ENCODE results near the gene MUS81. TPM values are rescaled to one million over a fixed set of nuclear protein-coding genes. Genes with fewer than 3 reads are reported as not detected.
A peak's percentile ranks its signal among the peaks of the same experiment; 100 is the strongest.

The MUS81 gene
- total and polyA plus RNA-seq, 2 of the 13 experiments (the other 11 are each of a cell fraction or from before 2014, with no cell fraction given) = 25.6 to 30.2 TPM

- no peak for TF ChIP-seq ZHX1 (CRISPR knock-in tag; IDR thresholded peaks at IDR 0.05; ENCODE audit: low read depth)
- peak; percentile 89 for TF ChIP-seq DR1 (CRISPR knock-in tag; IDR thresholded peaks at IDR 0.05)
- peak; percentile 53; the same call in 1 of the 2 replicates for TF ChIP-seq RXRA (CRISPR knock-in tag; IDR thresholded peaks at IDR 0.05)
- TF ChIP-seq ZNF746 (CRISPR knock-in tag; IDR thresholded peaks at IDR 0.05) = 0 out of 2 replicates have a peak, but pooled peaks have one; percentile 67
- peak; percentile 100 for TF ChIP-seq KLF12 (CRISPR knock-in tag; IDR thresholded peaks at IDR 0.05; ENCODE audit: borderline replicate concordance)
- peak; percentile 53; the same call in 1 of the 2 replicates for TF ChIP-seq ZNF761 (CRISPR knock-in tag; conservative IDR thresholded peaks at IDR 0.05)
- peak; percentile 50; the same call in 1 of the 2 replicates for TF ChIP-seq THRA (CRISPR knock-in tag; IDR thresholded peaks at IDR 0.05; ENCODE audit: borderline replicate concordance)
- 0 out of 2 replicates have a peak, but pooled peaks have one; percentile 64 for TF ChIP-seq ZSCAN9 (CRISPR knock-in tag; IDR thresholded peaks at IDR 0.05; ENCODE audit: borderline replicate concordance)
- TF ChIP-seq ELF1 (CRISPR knock-in tag; IDR thresholded peaks at IDR 0.05) = peak; percentile 89
- 0 out of 2 replicates have a peak, but pooled peaks have one; percentile 14 for TF ChIP-seq ZNF850 (CRISPR knock-in tag; conservative IDR thresholded peaks at IDR 0.05)
- TF ChIP-seq MIXL1 (CRISPR knock-in tag; IDR thresholded peaks at IDR 0.05) = peak; percentile 49; the same call in 1 of the 2 replicates
- TF ChIP-seq MED1 (CRISPR knock-in tag; IDR thresholded peaks at IDR 0.05) = peak; percentile 52; the same call in 1 of the 2 replicates
- peak; percentile 23; the same call in 1 of the 2 replicates for TF ChIP-seq ZBTB7B (CRISPR knock-in tag; IDR thresholded peaks at IDR 0.05)
- peak; percentile 47 for TF ChIP-seq FOXK1 (CRISPR knock-in tag; IDR thresholded peaks at IDR 0.05; ENCODE audit: borderline replicate concordance, low read depth)
- peak; percentile 82; the same call in 1 of the 2 replicates for TF ChIP-seq ZNF891 (CRISPR knock-in tag; IDR thresholded peaks at IDR 0.05)
- peak; percentile 52; the same call in 1 of the 2 replicates for TF ChIP-seq TMF1 (CRISPR knock-in tag; IDR thresholded peaks at IDR 0.05; ENCODE audit: low read depth)
- TF ChIP-seq ZBTB39 (CRISPR knock-in tag; IDR thresholded peaks at IDR 0.05) = peak; percentile 71; the same call in 1 of the 2 replicates
- peak; percentile 67; the same call in 1 of the 2 replicates for TF ChIP-seq TOPORS (CRISPR knock-in tag; IDR thresholded peaks at IDR 0.05)
- TF ChIP-seq ZFAT (CRISPR knock-in tag; conservative IDR thresholded peaks at IDR 0.05) = no peak
- TF ChIP-seq FOSL2 (CRISPR knock-in tag; IDR thresholded peaks at IDR 0.05) = peak; percentile 14; the same call in 1 of the 2 replicates
- no peak for TF ChIP-seq LCORL (IDR thresholded peaks at IDR 0.05)
- no peak; the same call in 1 of the 2 replicates for TF ChIP-seq LCORL (CRISPR knock-in tag; IDR thresholded peaks at IDR 0.05)
- TF ChIP-seq DBP (CRISPR knock-in tag; IDR thresholded peaks at IDR 0.05; ENCODE audit: not compliant biosample characterization) = no peak
- TF ChIP-seq ETV6 (CRISPR knock-in tag; conservative IDR thresholded peaks at IDR 0.05) = peak; percentile 38; the same call in 1 of the 2 replicates
Measured at GRCh38 chr11:65857853-65858680, 2.2 kb upstream of the MUS81 start, which contains the start of gene CFL1 (continued).

Data from HepG2 (cell line).